GM21528 (cell line): ENCODE results near the gene MED7.
A peak's percentile ranks its signal among the peaks of the same experiment; 100 is the strongest.

Experiments used
- ATAC-seq: cut with Tn5 transposase; IDR thresholded peaks from one replicate; pipeline ENCODE4 v1.9.1; 2021; ENCODE audit warnings: mild to moderate bottlenecking, moderate library complexity; ENCODE audit not compliant: unreplicated experiment, low FRiP score

The MED7 gene

GRCh38 chr5:157108976-157109375, 33.7 kb downstream of the MED7 start, which contains the start of gene HAVCR2:
HAVCR2 (minus strand) TSS chr5:157109044; CDS start chr5:157108983, 61 bp downstream.
- ATAC-seq, result peak; percentile 91

GRCh38 chr5:157107508-157107907, 35.2 kb downstream of the MED7 start:
- no peak for ATAC-seq

- no peak for ATAC-seq
Observed at GRCh38 chr5:157106630-157107461, 35.8 kb downstream of the MED7 start.

- no peak for ATAC-seq
Observed at GRCh38 chr5:157100140-157100679, 42.5 kb downstream of the MED7 start.

- ATAC-seq, result peak; percentile 81
Observed at GRCh38 chr5:157088342-157088990, 54.2 kb downstream of the MED7 start.
